NCI-H2196 treated with DMSO at 0.1 percent for 48 hours (cell line): ENCODE data around the gene DPYD.

ENCODE experiments used
- DNase-seq: peaks from one replicate; lab custom pipeline; 2025; ENCODE audit not compliant: unreplicated experiment; lab: John Stamatoyannopoulos, UW

Gene DPYD

GRCh38 chr1:97314685-97315084, 606.1 kb downstream of the DPYD start:
- no peak for DNase-seq

- DNase-seq = no peak
Measured at GRCh38 chr1:97308131-97308530, 612.7 kb downstream of the DPYD start.

- DNase-seq = no peak
Measured at GRCh38 chr1:97307568-97307967, 613.3 kb downstream of the DPYD start.

- DNase-seq = no peak
Measured at GRCh38 chr1:97307151-97307550, 613.7 kb downstream of the DPYD start.

- no peak for DNase-seq
Measured at GRCh38 chr1:97306504-97306903, 614.3 kb downstream of the DPYD start.

GRCh38 chr1:97304366-97304765, 616.5 kb downstream of the DPYD start:
- DNase-seq = no peak

- no peak for DNase-seq
Measured at GRCh38 chr1:97298966-97299365, 621.9 kb downstream of the DPYD start.

- no peak for DNase-seq
Measured at GRCh38 chr1:97297611-97298010, 623.2 kb downstream of the DPYD start.

GRCh38 chr1:97281962-97282361, 638.9 kb downstream of the DPYD start:
- DNase-seq = no peak

GRCh38 chr1:97277891-97278654, 642.8 kb downstream of the DPYD start:
- DNase-seq = no peak

- DNase-seq = no peak
Measured at GRCh38 chr1:97271916-97272788, 648.7 kb downstream of the DPYD start.

GRCh38 chr1:97270508-97271307, 650.1 kb downstream of the DPYD start:
- DNase-seq = no peak

GRCh38 chr1:97265630-97266029, 655.2 kb downstream of the DPYD start:
- no peak for DNase-seq

- DNase-seq = no peak
Measured at GRCh38 chr1:97262842-97263241, 658.0 kb downstream of the DPYD start.

GRCh38 chr1:97258597-97258996, 662.2 kb downstream of the DPYD start:
- DNase-seq = no peak

- no peak for DNase-seq
Measured at GRCh38 chr1:97254731-97255463, 665.9 kb downstream of the DPYD start.

GRCh38 chr1:97252925-97253324, 667.9 kb downstream of the DPYD start:
- no peak for DNase-seq

- no peak for DNase-seq
Measured at GRCh38 chr1:97252076-97252475, 668.8 kb downstream of the DPYD start.

- no peak for DNase-seq
Measured at GRCh38 chr1:97247196-97247595, 673.6 kb downstream of the DPYD start.

GRCh38 chr1:97245682-97246081, 675.2 kb downstream of the DPYD start:
- DNase-seq = no peak

- no peak for DNase-seq
Measured at GRCh38 chr1:97245026-97245425, 675.8 kb downstream of the DPYD start.
